ENCODE measurements around the gene G6PC1.

GRCh38 chr17:42924891-42925290 lies 24.3 kb downstream of the G6PC1 start:
- no peak for TF ChIP-seq POLR2A (IDR thresholded peaks at IDR 0.05)
- no peak for TF ChIP-seq CTCF (IDR thresholded peaks at IDR 0.05)

All from thyroid gland (tissue), 4 donors.